Activated CD8-positive, alpha-beta memory T cell treated with anti-CD3 and anti-CD28 coated beads, Interleukin-2, amount 10 ng/mL, durations not matched to agents 7 days and 5 days (primary cell): ENCODE results near the gene UBXN2A. TPM values are rescaled to one million over a fixed set of nuclear protein-coding genes. Genes with fewer than 3 reads are reported as not detected.

ENCODE experiments used
- ATAC-seq: fragments of 150-1000 bp; cut with Tn5 transposase; one replicate; pipeline ENCODE4 v1.10.0; 2021; ENCODE audit warnings: moderate library complexity
- CTCF ChIA-PET: fragments of 350-600 bp; sonication (Branson Sonifier 250); formaldehyde crosslinking; loops from one replicate; lab custom pipeline; 2021; ENCODE audit warnings: antibody characterized with exemption; lab: Charles Lee
- DNase-seq: peaks from one replicate; pipeline ENCODE4 v3.0.0-alpha.2; 2020
- H3K27ac Mint-ChIP-seq: one replicate; pipeline ENCODE4 v1.8.0; 2021; ENCODE audit warnings: mild to moderate bottlenecking, mixed read lengths
- H3K27me3 Mint-ChIP-seq: one replicate; pipeline ENCODE4 v1.8.0; 2021; ENCODE audit warnings: mixed read lengths
- H3K36me3 Mint-ChIP-seq: one replicate; pipeline ENCODE4 v1.8.0; 2021; ENCODE audit warnings: mild to moderate bottlenecking, mixed read lengths
- H3K4me1 Mint-ChIP-seq: one replicate; pipeline ENCODE4 v1.8.0; 2021; ENCODE audit warnings: mixed read lengths
- H3K4me3 Mint-ChIP-seq: one replicate; pipeline ENCODE4 v1.8.0; 2021; ENCODE audit warnings: mild to moderate bottlenecking, moderate library complexity, mixed read lengths
- H3K9me3 Mint-ChIP-seq: one replicate; pipeline ENCODE4 v1.8.0; 2022; ENCODE audit warnings: low read depth, mixed read lengths
- total RNA-seq, 2 experiments: library from RNA; stranded (reverse); gene quantifications; one replicate each; pipeline ENCODE4 v1.2.3, GENCODE V29; 2021

Gene UBXN2A
- total RNA-seq, result 10 to 100 TPM; 10.5 to 13.1 TPM

DNA sequence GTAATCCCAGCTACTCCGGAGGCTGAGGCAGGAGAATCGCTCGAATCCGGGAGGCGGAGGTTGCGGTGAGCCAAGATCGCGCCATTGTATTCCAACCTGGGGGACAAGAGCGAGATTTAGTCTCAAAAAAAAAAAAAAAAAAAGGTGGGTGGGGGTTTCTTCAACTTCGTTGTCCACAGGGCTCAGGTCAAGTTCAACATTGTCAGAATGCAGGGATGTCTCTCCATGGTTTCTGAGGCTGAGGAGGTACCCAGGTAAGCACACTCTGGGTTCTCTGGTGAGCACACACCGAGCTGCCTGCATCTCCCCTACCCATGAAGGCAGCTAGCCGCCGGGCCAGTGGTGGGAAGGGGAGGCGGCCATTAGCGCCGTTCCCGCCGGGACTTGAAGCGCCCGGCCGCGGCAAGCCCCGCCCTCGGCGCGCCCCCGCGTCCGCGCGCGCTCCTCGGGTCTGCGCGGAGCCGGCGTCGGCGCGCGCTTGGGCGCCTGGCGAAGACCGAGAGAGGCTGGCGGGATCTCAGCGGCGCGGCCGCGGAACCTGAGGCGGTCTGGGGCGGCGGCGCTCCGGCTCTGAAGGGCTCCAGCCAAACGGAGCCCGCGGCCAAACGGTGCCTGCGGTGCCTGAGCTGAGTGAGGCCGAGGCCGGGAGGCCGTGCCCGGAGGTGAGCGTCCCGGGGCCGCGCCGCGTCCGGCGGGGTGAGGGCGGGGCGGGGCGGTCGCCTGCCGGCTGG, at the start of gene UBXN2A:
UBXN2A (plus strand) TSS at position 477 of the 731 bp plus-strand sequence. CDS start 17,852 bp downstream, outside the sequence.
- H3K9me3 Mint-ChIP-seq, result no peaks in the 10 kb centered on the region
- DNase-seq (peak; percentile 78), ATAC-seq (peak; percentile 91)
- peak within 1 kb of the TSS; percentile 93 for H3K27ac Mint-ChIP-seq
- peaks cover 25% of the 10 kb centered on the region for H3K4me1 Mint-ChIP-seq
- peaks cover 14% of the 10 kb centered on the region for H3K27me3 Mint-ChIP-seq
- peak within 1 kb of the TSS; percentile 86 for H3K4me3 Mint-ChIP-seq
- CTCF ChIA-PET, result interaction anchor here (1.3 to 4.9 kb wide), 2 partner anchors 13 to 115 kb away, joined by 4 to 66 read pairs; partner anchors contain the start of gene ATAD2B
- H3K36me3 Mint-ChIP-seq, result peaks cover 12% of the 10 kb centered on the region

- Mint-ChIP-seq H3K36me3 (peaks cover 2% of the 10 kb centered on the region), H3K9me3 (no peaks in the 10 kb centered on the region), H3K4me3 (no peak overlapping the region), H3K27me3 (no peaks in the 10 kb centered on the region), H3K4me1 (peaks cover 5% of the 10 kb centered on the region), H3K27ac (no peak overlapping the region)
- CTCF ChIA-PET, result interaction anchor here (0.7 to 1.3 kb wide), 2 partner anchors 76 to 133 kb away, joined by 3 to 4 read pairs; no protein-coding TSS in a partner anchor
- DNase-seq, result no peak
- no peak for ATAC-seq
Observed at GRCh38 chr2:23900133-23900532, 40.1 kb upstream of the UBXN2A start.

DNA sequence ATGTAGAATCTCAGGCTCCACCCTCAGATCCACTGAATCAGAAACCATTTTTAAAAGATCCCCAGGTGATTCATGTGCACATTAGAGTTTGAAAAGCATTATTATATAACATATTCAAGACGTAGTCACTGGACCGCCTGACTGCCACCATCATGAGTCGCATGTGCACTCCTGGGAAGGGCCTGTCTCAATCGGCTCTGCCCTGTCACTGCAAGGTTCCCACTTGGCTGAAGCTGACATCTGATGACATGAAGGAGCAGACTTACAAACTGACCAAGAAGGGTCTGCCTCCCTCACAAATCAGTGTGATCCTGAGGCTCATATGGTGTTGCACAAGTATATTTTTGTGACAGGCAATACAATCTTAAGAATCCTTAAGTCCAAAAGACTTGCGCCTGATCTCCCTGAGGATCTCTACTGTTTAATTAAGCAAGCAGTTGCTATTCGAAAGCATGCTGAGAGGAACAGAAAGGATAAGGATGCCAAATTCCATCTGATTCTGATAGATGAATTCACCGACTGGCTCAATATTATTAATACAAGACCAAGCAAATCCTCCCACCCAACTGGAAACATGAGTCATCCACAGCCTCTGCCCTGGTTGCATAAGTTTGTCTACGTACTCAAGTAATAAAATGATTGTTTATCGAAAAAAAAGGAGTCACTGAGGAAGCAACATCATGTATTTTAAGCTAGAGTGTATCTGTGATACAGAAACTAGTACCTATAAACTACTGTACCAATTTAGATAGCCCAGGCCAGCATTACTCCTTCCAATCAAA, 39.5 kb upstream of the UBXN2A start:
- H3K4me3 Mint-ChIP-seq, result no peak overlapping the region
- peaks cover 8% of the 10 kb centered on the region for H3K4me1 Mint-ChIP-seq
- no peaks in the 10 kb centered on the region for H3K27me3 Mint-ChIP-seq
- ATAC-seq (no peak), DNase-seq (no peak)
- peaks cover 2% of the 10 kb centered on the region for H3K36me3 Mint-ChIP-seq
- no peak overlapping the region for H3K27ac Mint-ChIP-seq
- no peaks in the 10 kb centered on the region for H3K9me3 Mint-ChIP-seq
- CTCF ChIA-PET, result interaction anchor here (1.3 kb wide), 1 partner anchor 76 kb away, joined by 3 read pairs; no protein-coding TSS in a partner anchor

DNA sequence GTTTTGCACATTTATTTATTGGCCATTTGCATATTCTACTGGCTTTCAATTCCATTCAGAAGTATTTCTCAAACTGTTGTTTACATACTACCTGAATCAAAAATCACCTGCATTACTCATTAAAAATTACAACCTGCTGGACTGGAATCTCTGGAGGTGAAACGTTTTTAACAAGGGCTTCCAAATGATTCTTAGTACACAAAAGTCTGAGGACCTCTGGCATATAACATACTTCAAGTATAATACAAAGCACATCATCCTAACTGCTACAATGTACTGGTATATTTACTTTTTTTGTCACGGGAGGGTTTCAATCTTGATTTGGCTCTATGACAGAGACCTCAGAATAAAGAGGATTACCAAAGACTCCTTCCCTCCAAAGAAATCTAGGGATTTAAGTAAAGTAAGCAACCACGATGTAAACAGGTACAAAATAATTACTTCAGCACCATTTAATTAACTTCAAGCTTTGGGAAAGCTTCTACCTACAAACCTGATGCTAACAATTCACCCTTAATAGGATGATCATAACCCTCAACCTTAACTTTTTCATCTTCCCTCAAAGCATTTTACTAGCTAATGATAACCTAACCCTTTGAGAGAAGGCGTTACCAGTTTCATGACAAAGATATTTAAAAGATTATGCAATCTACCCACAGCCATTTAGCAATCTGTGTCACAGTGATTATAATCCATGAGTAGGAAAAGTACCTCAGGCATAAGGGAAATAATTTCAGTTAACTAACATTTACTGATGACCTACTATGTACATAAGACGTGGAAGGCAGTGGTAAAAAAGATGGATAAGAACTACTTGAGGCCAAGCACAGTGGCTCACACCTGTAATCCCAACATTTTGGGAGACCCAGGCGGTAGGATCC, 38.1 kb upstream of the UBXN2A start:
- CTCF ChIA-PET, result no interaction called here
- Mint-ChIP-seq H3K27me3 (no peaks in the 10 kb centered on the region), H3K4me1 (peaks cover 5% of the 10 kb centered on the region), H3K4me3 (no peak overlapping the region), H3K9me3 (no peaks in the 10 kb centered on the region), H3K36me3 (peaks cover 2% of the 10 kb centered on the region), H3K27ac (no peak overlapping the region)
- DNase-seq (no peak), ATAC-seq (no peak)

GRCh38 chr2:23903034-23903433, 37.2 kb upstream of the UBXN2A start:
- H3K4me1 Mint-ChIP-seq, result peaks cover 5% of the 10 kb centered on the region
- no peak overlapping the region for H3K27ac Mint-ChIP-seq
- H3K9me3 Mint-ChIP-seq, result no peaks in the 10 kb centered on the region
- CTCF ChIA-PET, result no interaction called here
- no peak overlapping the region for H3K4me3 Mint-ChIP-seq
- H3K36me3 Mint-ChIP-seq, result no peaks in the 10 kb centered on the region
- H3K27me3 Mint-ChIP-seq, result no peaks in the 10 kb centered on the region
- DNase-seq (no peak), ATAC-seq (no peak)

DNA sequence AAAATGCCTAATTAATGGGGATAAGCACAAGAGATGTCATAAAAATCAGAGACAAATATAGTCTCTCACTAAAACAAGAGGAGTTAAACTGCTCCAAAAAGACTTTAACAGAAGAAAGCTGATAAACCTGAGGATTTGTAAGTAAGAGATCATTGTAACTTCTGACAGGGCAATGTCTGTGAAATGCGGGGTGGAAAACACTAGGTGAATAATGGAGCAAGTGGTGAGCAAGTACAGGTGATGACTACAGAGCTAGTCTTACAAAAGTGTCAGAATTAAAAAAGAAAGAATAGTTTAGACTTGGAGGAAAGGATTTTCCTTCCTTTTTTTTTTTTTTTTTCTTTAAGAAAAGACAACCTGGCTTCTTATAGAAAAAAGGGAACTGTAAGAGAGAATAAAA, 36.0 kb upstream of the UBXN2A start:
- Mint-ChIP-seq H3K36me3 (no peaks in the 10 kb centered on the region), H3K4me3 (no peak overlapping the region), H3K27me3 (no peaks in the 10 kb centered on the region), H3K9me3 (no peaks in the 10 kb centered on the region), H3K27ac (no peak overlapping the region), H3K4me1 (peaks cover 5% of the 10 kb centered on the region)
- CTCF ChIA-PET, result no interaction called here
- DNase-seq, result no peak
- ATAC-seq, result no peak

DNA sequence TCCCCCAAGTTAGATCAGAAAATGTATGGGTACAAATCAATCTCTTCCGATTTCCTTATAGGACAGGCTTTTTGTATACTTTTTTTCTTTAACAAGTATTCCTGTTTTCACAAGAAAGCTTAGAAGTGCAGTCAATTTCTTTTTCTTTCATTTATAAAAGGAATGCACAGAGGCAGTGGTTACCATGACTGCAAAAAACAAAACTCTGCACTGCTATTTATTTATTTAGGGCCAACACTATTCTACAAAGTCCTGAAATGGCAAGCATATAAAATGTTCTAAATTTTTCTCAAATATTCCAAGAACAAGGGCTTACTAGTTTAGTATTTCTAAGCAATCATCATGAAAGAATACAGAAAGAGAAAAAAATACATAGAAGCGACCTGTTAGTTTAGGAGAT, 35.6 kb upstream of the UBXN2A start:
- no peak for DNase-seq
- peaks cover 2% of the 10 kb centered on the region for H3K36me3 Mint-ChIP-seq
- H3K27ac Mint-ChIP-seq, result no peak overlapping the region
- peaks cover 2% of the 10 kb centered on the region for H3K9me3 Mint-ChIP-seq
- peaks cover 5% of the 10 kb centered on the region for H3K4me1 Mint-ChIP-seq
- H3K4me3 Mint-ChIP-seq, result no peak overlapping the region
- H3K27me3 Mint-ChIP-seq, result no peaks in the 10 kb centered on the region
- no peak for ATAC-seq
- CTCF ChIA-PET, result no interaction called here

GRCh38 chr2:23905155-23905554, 35.1 kb upstream of the UBXN2A start:
- Mint-ChIP-seq H3K4me1 (peaks cover 5% of the 10 kb centered on the region), H3K9me3 (peaks cover 2% of the 10 kb centered on the region), H3K36me3 (peaks cover 4% of the 10 kb centered on the region), H3K27ac (no peak overlapping the region), H3K4me3 (no peak overlapping the region), H3K27me3 (no peaks in the 10 kb centered on the region)
- CTCF ChIA-PET, result interaction anchor here (1.4 kb wide), 1 partner anchor 80 kb away, joined by 4 read pairs; no protein-coding TSS in a partner anchor
- no peak for ATAC-seq
- DNase-seq, result no peak

DNA sequence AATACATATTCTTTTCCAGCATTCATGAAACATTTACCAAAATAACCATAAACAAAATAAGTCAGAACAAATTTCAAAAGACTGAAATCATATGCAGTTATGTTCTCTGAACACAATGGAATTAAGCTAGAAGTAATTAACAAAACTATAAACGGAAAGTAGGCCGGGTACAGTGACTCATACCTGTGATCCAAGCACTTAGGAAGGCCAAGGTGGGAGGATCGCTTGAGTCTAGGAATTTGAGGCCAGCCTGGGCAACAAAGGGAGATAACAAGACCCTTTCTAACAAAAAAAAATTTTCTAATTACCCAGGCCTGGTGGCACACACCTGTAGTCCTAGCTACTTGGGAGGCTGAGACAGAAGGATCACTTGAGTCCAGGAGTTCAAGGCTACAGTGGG, 28.2 kb upstream of the UBXN2A start:
- DNase-seq (no peak), ATAC-seq (no peak)
- Mint-ChIP-seq H3K27me3 (no peaks in the 10 kb centered on the region), H3K9me3 (peaks cover 2% of the 10 kb centered on the region), H3K27ac (no peak overlapping the region), H3K4me1 (peaks cover 11% of the 10 kb centered on the region), H3K4me3 (no peak overlapping the region), H3K36me3 (peaks cover 5% of the 10 kb centered on the region)
- CTCF ChIA-PET, result interaction anchor here (3.0 kb wide), 1 partner anchor 15 kb away, joined by 13 read pairs; the partner anchor contains the start of gene ATAD2B

DNA sequence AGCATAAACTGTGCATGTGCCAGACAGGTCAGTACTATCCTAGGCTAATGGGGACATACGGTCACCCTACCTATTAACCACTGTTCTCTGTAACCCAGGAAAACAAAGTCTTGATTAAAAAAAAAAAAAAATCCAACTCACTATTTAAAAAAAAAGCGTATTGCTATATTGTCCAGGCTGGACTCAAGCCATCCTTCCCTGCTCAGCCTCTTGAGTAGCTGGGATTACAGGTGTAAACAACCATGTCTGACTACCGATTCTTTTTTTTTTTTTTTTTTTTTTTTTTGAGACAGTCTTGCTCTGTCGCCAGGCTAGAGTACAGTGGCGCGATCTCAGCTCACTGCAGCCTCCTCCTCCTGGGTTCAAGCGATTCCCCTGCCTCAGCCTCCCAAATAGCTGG, 24.9 kb upstream of the UBXN2A start:
- Mint-ChIP-seq H3K27ac (no peak overlapping the region), H3K36me3 (peaks cover 2% of the 10 kb centered on the region), H3K4me3 (no peak overlapping the region), H3K27me3 (no peaks in the 10 kb centered on the region), H3K9me3 (no peaks in the 10 kb centered on the region), H3K4me1 (peaks cover 16% of the 10 kb centered on the region)
- ATAC-seq (no peak), DNase-seq (no peak)
- CTCF ChIA-PET, result interaction anchor here (1.4 kb wide), 1 partner anchor 10 kb away, joined by 4 read pairs; no protein-coding TSS in a partner anchor

GRCh38 chr2:23916727-23917405, 23.4 kb upstream of the UBXN2A start:
- CTCF ChIA-PET, result no interaction called here
- H3K36me3 Mint-ChIP-seq, result peaks cover 2% of the 10 kb centered on the region
- no peak overlapping the region for H3K4me3 Mint-ChIP-seq
- H3K27ac Mint-ChIP-seq, result peak overlapping the region; percentile 9
- no peak for DNase-seq
- peak; percentile 63 for ATAC-seq
- H3K27me3 Mint-ChIP-seq, result no peaks in the 10 kb centered on the region
- peaks cover 20% of the 10 kb centered on the region for H3K4me1 Mint-ChIP-seq
- H3K9me3 Mint-ChIP-seq, result no peaks in the 10 kb centered on the region

DNA sequence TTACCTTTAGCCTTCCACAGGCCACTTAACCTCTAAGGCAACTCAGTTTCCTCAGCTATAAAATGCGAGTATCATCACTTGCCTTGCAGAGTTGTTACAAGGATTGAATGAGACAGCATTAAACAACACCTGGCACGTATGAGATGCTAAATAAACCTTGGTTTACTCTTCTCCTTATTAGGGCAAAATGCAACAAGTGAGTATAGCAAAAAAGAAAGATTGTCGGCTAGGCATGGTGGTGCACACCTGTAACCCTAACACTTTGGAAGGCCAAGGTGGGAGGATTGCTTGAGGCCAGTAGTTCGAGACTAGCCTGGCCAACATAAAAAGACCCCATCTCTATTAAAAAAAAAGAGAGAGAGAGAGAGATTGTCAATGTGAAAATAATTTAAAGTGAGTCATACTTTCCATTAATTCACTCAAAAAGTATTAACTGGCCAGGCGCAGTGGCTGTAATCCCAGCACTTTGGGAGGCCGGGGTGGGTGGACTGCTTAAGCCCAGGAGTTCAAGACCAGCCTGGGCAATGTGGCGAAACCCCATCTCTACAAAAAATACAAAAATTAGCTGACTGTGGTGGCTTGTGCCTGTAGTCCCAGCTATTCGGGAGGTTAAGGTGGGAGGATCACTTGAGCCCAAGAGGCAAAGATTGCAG, 21.3 kb upstream of the UBXN2A start:
- peaks cover 2% of the 10 kb centered on the region for H3K36me3 Mint-ChIP-seq
- no peak for ATAC-seq
- no peak for DNase-seq
- H3K9me3 Mint-ChIP-seq, result no peaks in the 10 kb centered on the region
- H3K27me3 Mint-ChIP-seq, result no peaks in the 10 kb centered on the region
- H3K4me1 Mint-ChIP-seq, result peaks cover 27% of the 10 kb centered on the region
- no peak overlapping the region for H3K4me3 Mint-ChIP-seq
- H3K27ac Mint-ChIP-seq, result no peak overlapping the region
- CTCF ChIA-PET, result no interaction called here
